Kidney (tissue), 14 donors: Measurements from ENCODE around the gene FGFR3. TPM values are rescaled to one million over a fixed set of nuclear protein-coding genes. Genes with fewer than 3 reads are reported as not detected.

Experiments
- DNase-seq, 5 donors: peaks; one replicate each; pipeline ENCODE4 v3.0.0-alpha.2; 2013 to 2020
- FAIRE-seq: peaks from 2 replicates; lab custom pipeline; 2012; peaks lifted over from hg19 to GRCh38; lab: Jason Lieb, UNC
- H3K27ac ChIP-seq, 2 donors: one replicate each; pipeline ENCODE4 v1.7.0; 2013; ENCODE audit warnings: low read depth in 2 of 2, low read length in 2 of 2, inconsistent platforms in 1 of 2
- H3K27me3 ChIP-seq: one replicate; pipeline ENCODE4 v1.7.1; 2013; ENCODE audit warnings: low read length, inconsistent platforms; ENCODE audit not compliant: control insufficient read depth, insufficient read depth
- H3K36me3 ChIP-seq, 3 donors: one replicate each; pipeline versions ENCODE4 v1.7.0 to v1.7.1; 2013; ENCODE audit warnings: low read length in 3 of 3, control low read depth in 1 of 3, inconsistent platforms in 1 of 3; ENCODE audit not compliant: insufficient read depth in 3 of 3, control insufficient read depth in 2 of 3
- H3K4me1 ChIP-seq, 3 donors: one replicate each; pipeline versions ENCODE4 v1.7.0 to v1.7.1; 2013; ENCODE audit warnings: low read length in 3 of 3, inconsistent platforms in 1 of 3, low read depth in 1 of 3; ENCODE audit not compliant: control insufficient read depth in 2 of 3, insufficient read depth in 2 of 3
- H3K4me3 ChIP-seq, 3 donors: one replicate each; pipeline versions ENCODE4 v1.7.0 to v1.8.1; 2013; ENCODE audit warnings: low read length in 3 of 3, control low read depth in 1 of 3, inconsistent platforms in 1 of 3
- H3K9ac ChIP-seq, 3 donors: one replicate each; pipeline versions ENCODE4 v1.7.0 to v1.7.1; 2013; ENCODE audit warnings: low read length in 3 of 3, control low read depth in 1 of 3, inconsistent platforms in 1 of 3
- H3K9me3 ChIP-seq, 3 donors: one replicate each; pipeline versions ENCODE4 v1.7.0 to v1.7.1; 2013; ENCODE audit warnings: low read length in 3 of 3, control low read depth in 1 of 3, inconsistent platforms in 1 of 3; ENCODE audit not compliant: control insufficient read depth in 2 of 3, insufficient read depth in 1 of 3
- intact Hi-C: fragments of 100-400 bp; cut with DNase I; formaldehyde crosslinking; loops from one replicate; pipeline ENCODE4 v1.11.1; 2022
- polyA plus RNA-seq: library from polyadenylated mRNA; stranded (reverse); fragments of 350-450 nt; fragmentation: Illumina TruSeq; extraction: RNeasy Lipid Tissue Mini Kit (QIAGEN cat#74804); gene quantifications from one replicate; pipeline ENCODE4 v1.2.3, GENCODE V29; 2014; ENCODE audit warnings: low read depth, low replicate concordance; ENCODE audit not compliant: insufficient read depth
- total RNA-seq: library from RNA; stranded (reverse); fragmentation: NEBNext Ultra II Directional; extraction: Animal tissue kit (Norgen Biotek cat#: 25700); gene quantifications from one replicate; pipeline ENCODE4 v1.2.1, GENCODE V29; 2021
- TF ChIP-seq, protein P1 (sequence below): IDR thresholded peaks from 3 replicates; pipeline ENCODE4 v1.5.1; 2012; ENCODE audit warnings: mild to moderate bottlenecking, moderate library complexity, borderline replicate concordance; ENCODE audit not compliant: insufficient read depth; ENCODE audit errors: extremely low read depth
- donor health status: control.
- donor health status: control.
- donor health status: control.
- donor health status: control.
- donor health status: control.
- donor health status: DM: yes; HTN: yes; CAD: no.
- donor health status: Normal renal cell carcinoma (clear cell type).

FGFR3 gene
- total and polyA plus RNA-seq, 2 donors from 2014 or later, result 25.5 to 28.5 TPM

DNA sequence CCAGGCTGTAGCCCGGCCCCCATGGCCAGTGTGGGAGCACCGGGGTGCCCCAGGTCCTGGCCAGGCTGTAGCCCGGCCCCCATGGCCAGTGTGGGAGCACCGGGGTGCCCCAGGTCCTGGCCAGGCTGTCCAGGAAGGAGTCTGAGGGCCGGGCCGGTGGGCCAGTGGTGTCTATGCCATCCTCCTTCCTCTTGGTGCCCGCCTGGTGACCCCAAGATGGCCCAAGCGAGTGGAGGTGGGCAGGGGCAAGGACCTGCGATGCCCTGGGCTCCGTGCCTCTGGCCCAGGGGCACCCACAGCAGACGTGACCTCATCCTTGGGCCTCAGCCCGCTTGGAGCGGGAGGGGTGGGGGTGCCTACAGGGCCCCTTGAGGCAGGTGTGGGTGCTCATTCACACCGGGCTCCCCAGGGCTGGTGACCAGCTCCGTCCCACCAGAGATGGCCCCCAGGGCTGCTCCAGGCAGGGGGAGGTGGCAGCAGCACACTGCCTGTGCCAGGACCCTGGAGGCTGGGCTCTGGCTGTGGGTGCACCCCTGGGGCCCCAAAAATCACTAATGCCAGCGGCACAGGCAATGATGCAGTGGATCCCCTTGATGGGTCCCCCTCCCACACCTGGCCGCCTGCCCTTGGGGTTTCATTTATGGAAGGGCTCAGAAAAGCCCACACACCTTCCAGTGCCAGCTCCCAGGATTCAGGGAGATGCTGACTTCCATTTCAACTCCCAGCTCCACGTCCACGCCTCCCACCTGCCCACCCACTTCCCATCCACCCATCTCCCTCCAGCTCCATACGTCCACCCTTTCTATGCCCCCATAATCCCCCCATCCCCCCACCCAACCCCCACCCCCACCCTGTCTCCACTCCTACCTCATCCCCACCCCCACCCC is 36.0 kb upstream of the FGFR3 start:
- FAIRE-seq (no peak), DNase-seq (no peak)
- Histone ChIP-seq H3K9me3 (no peaks in the 10 kb centered on the region), H3K27ac (no peak overlapping the region), H3K4me1 (peaks cover 0 to 2% (median 0%) of the 10 kb centered on the region in 3 donors), H3K4me3 (no peak overlapping the region), H3K9ac (no peak overlapping the region), H3K36me3 (no peaks in the 10 kb centered on the region), H3K27me3 (no peaks in the 10 kb centered on the region)
- intact Hi-C loops, result no loop called here
- TF ChIP-seq, protein P1, sequence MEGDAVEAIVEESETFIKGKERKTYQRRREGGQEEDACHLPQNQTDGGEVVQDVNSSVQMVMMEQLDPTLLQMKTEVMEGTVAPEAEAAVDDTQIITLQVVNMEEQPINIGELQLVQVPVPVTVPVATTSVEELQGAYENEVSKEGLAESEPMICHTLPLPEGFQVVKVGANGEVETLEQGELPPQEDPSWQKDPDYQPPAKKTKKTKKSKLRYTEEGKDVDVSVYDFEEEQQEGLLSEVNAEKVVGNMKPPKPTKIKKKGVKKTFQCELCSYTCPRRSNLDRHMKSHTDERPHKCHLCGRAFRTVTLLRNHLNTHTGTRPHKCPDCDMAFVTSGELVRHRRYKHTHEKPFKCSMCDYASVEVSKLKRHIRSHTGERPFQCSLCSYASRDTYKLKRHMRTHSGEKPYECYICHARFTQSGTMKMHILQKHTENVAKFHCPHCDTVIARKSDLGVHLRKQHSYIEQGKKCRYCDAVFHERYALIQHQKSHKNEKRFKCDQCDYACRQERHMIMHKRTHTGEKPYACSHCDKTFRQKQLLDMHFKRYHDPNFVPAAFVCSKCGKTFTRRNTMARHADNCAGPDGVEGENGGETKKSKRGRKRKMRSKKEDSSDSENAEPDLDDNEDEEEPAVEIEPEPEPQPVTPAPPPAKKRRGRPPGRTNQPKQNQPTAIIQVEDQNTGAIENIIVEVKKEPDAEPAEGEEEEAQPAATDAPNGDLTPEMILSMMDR, result no peak

- Histone ChIP-seq H3K9ac (no peak overlapping the region), H3K27me3 (no peaks in the 10 kb centered on the region), H3K4me3 (no peak overlapping the region), H3K9me3 (no peaks in the 10 kb centered on the region), H3K4me1 (no peaks in the 10 kb centered on the region), H3K36me3 (no peaks in the 10 kb centered on the region), H3K27ac (no peak overlapping the region)
- DNase-seq, result no peak
- no peak for FAIRE-seq
- TF ChIP-seq, protein P1, result no peak
- intact Hi-C loops, result no loop called here
Observed at GRCh38 chr4:1757836-1758235, 35.3 kb upstream of the FGFR3 start.

GRCh38 chr4:1758306-1759121 is 34.6 kb upstream of the FGFR3 start:
- intact Hi-C loops, result no loop called here
- FAIRE-seq (no peak), DNase-seq (no peak)
- H3K36me3 ChIP-seq, result no peaks in the 10 kb centered on the region
- H3K27ac ChIP-seq, result no peak overlapping the region
- H3K4me1 ChIP-seq, result no peaks in the 10 kb centered on the region
- H3K4me3 ChIP-seq, result no peak overlapping the region
- no peaks in the 10 kb centered on the region for H3K9me3 ChIP-seq
- no peaks in the 10 kb centered on the region for H3K27me3 ChIP-seq
- no peak overlapping the region for H3K9ac ChIP-seq
- TF ChIP-seq, protein P1, result no peak
